AG09309 (cell line): Measurements from ENCODE around the gene KIRREL1.

Experiments used
- DNase-seq: peaks from one replicate; pipeline ENCODE4 v3.0.0-alpha.2; 2010; ENCODE audit warnings: low read depth
- H3K4me3 ChIP-seq: 2 replicates; pipeline ENCODE4 v1.5.1; 2011; ENCODE audit warnings: mild to moderate bottlenecking, low read depth, low read length, moderate library complexity; ENCODE audit not compliant: control insufficient read depth
- CTCF ChIP-seq: IDR thresholded peaks from 2 replicates; pipeline ENCODE4 v1.5.1; 2011; ENCODE audit warnings: mild to moderate bottlenecking, low read depth, low read length, inconsistent platforms; ENCODE audit not compliant: insufficient read depth, control insufficient read depth; ENCODE audit errors: missing control alignments

Gene KIRREL1

GRCh38 chr1:158002631-158003405 is 9.4 kb downstream of the KIRREL1 start:
- no peak overlapping the region for H3K4me3 ChIP-seq
- no peak for TF ChIP-seq CTCF
- DNase-seq: no peak

- no peak for DNase-seq
- no peak overlapping the region for H3K4me3 ChIP-seq
- no peak for TF ChIP-seq CTCF
These were observed 10.0 kb downstream of the KIRREL1 start for GRCh38 chr1:158003406-158003800.

- no peak for TF ChIP-seq CTCF
- no peak overlapping the region for H3K4me3 ChIP-seq
- no peak for DNase-seq
These were observed 11.8 kb downstream of the KIRREL1 start for GRCh38 chr1:158005224-158005623.

- H3K4me3 ChIP-seq: no peak overlapping the region
- DNase-seq: no peak
- TF ChIP-seq CTCF: no peak
These were observed 13.7 kb downstream of the KIRREL1 start for GRCh38 chr1:158007180-158007579.

GRCh38 chr1:158007667-158008386 is 14.4 kb downstream of the KIRREL1 start:
- TF ChIP-seq CTCF: no peak
- no peak for DNase-seq
- H3K4me3 ChIP-seq: no peak overlapping the region

- DNase-seq: no peak
- no peak overlapping the region for H3K4me3 ChIP-seq
- TF ChIP-seq CTCF: no peak
These were observed 15.2 kb downstream of the KIRREL1 start for GRCh38 chr1:158008630-158009029.
